Umbilical cord (tissue), 2 donors: ENCODE data around the gene CDH4. TPM values are rescaled to one million over a fixed set of nuclear protein-coding genes. Genes with fewer than 3 reads are reported as not detected.

ENCODE experiments used
- DNase-seq: peaks from one replicate; pipeline ENCODE4 v3.0.0-alpha.2; 2015; ENCODE audit warnings: low spot score
- total RNA-seq: library from RNA; depleted of rRNA; stranded (reverse); fragments of >200 nt; gene quantifications from one replicate; pipeline ENCODE4 v1.2.3, GENCODE V29; 2014; ENCODE audit warnings: low replicate concordance; ENCODE audit not compliant: insufficient read depth

The CDH4 gene
- total RNA-seq, 1 donor from 2014 or later = 0.48 TPM

GRCh38 chr20:61300709-61301108 is 48.6 kb downstream of the CDH4 start:
- no peak for DNase-seq

GRCh38 chr20:61301711-61302525 is 49.9 kb downstream of the CDH4 start:
- DNase-seq = no peak

GRCh38 chr20:61303217-61303616 is 51.2 kb downstream of the CDH4 start:
- DNase-seq = no peak

- no peak for DNase-seq
These were observed 51.6 kb downstream of the CDH4 start for GRCh38 chr20:61303675-61304074.

GRCh38 chr20:61304750-61305149 is 52.7 kb downstream of the CDH4 start:
- DNase-seq = no peak

GRCh38 chr20:61306937-61307475 is 54.9 kb downstream of the CDH4 start:
- no peak for DNase-seq

- DNase-seq = no peak
These were observed 55.8 kb downstream of the CDH4 start for GRCh38 chr20:61307686-61308476.

- DNase-seq = no peak
These were observed 56.4 kb downstream of the CDH4 start for GRCh38 chr20:61308477-61308774.

- DNase-seq = no peak
These were observed 58.9 kb downstream of the CDH4 start for GRCh38 chr20:61310954-61311353.

GRCh38 chr20:61311656-61312387 is 59.8 kb downstream of the CDH4 start:
- no peak for DNase-seq

GRCh38 chr20:61312925-61313324 is 60.9 kb downstream of the CDH4 start:
- no peak for DNase-seq

- DNase-seq = no peak
These were observed 61.3 kb downstream of the CDH4 start for GRCh38 chr20:61313396-61313795.

- no peak for DNase-seq
These were observed 62.4 kb downstream of the CDH4 start for GRCh38 chr20:61314326-61315010.

- DNase-seq = no peak
These were observed 63.3 kb downstream of the CDH4 start for GRCh38 chr20:61315319-61315718.

- DNase-seq = no peak
These were observed 64.3 kb downstream of the CDH4 start for GRCh38 chr20:61316346-61316745.

GRCh38 chr20:61317966-61318530 is 66.0 kb downstream of the CDH4 start:
- DNase-seq = peak; percentile 23

GRCh38 chr20:61320691-61321425 is 68.8 kb downstream of the CDH4 start:
- DNase-seq = no peak

- no peak for DNase-seq
These were observed 69.4 kb downstream of the CDH4 start for GRCh38 chr20:61321481-61321880.

GRCh38 chr20:61322151-61322865 is 70.2 kb downstream of the CDH4 start:
- no peak for DNase-seq

GRCh38 chr20:61324906-61325305 is 72.8 kb downstream of the CDH4 start:
- no peak for DNase-seq
